Astrocyte (in vitro differentiated cells and primary cell): ENCODE data around the gene APMAP. TPM values are rescaled to one million over a fixed set of nuclear protein-coding genes. Genes with fewer than 3 reads are reported as not detected.

ENCODE experiments used
- DNase-seq: peaks from one replicate; pipeline ENCODE4 v3.0.0-alpha.2; 2010; ENCODE audit warnings: low read depth
- FAIRE-seq: peaks from 2 replicates; lab custom pipeline; 2011; peaks lifted over from hg19 to GRCh38; lab: Jason Lieb, UNC
- H2AFZ ChIP-seq: 2 replicates; pipeline ENCODE4 v1.6.0; 2012; ENCODE audit warnings: low read depth, low read length, inconsistent platforms
- H3K27ac ChIP-seq: 2 replicates; pipeline ENCODE4 v1.5.1; 2011; ENCODE audit warnings: low read depth, low read length, inconsistent platforms
- H3K27me3 ChIP-seq: 2 replicates; pipeline ENCODE4 v1.6.0; 2011; ENCODE audit warnings: low read length, inconsistent platforms; ENCODE audit not compliant: insufficient read depth
- H3K36me3 ChIP-seq: 2 replicates; pipeline ENCODE4 v1.5.1; 2011; ENCODE audit warnings: low read length, inconsistent platforms; ENCODE audit not compliant: insufficient read depth
- H3K4me1 ChIP-seq: 2 replicates; pipeline ENCODE4 v1.5.1; 2011; ENCODE audit warnings: low read length, inconsistent platforms; ENCODE audit not compliant: insufficient read depth
- H3K4me2 ChIP-seq: 2 replicates; pipeline ENCODE4 v1.6.0; 2012; ENCODE audit warnings: low read length, inconsistent platforms
- H3K4me3 ChIP-seq: 2 replicates; pipeline ENCODE4 v1.5.1; 2011; ENCODE audit warnings: low read depth, mild to moderate bottlenecking, low read length, inconsistent platforms; ENCODE audit not compliant: insufficient read depth
- H3K79me2 ChIP-seq: 2 replicates; pipeline ENCODE4 v1.6.0; 2012; ENCODE audit warnings: mild to moderate bottlenecking, low read length, inconsistent platforms; ENCODE audit not compliant: insufficient read depth
- H3K9ac ChIP-seq: 2 replicates; pipeline ENCODE4 v1.6.0; 2012; ENCODE audit warnings: mild to moderate bottlenecking, low read length, inconsistent platforms
- H3K9me3 ChIP-seq: 2 replicates; pipeline ENCODE4 v1.5.1; 2012; ENCODE audit warnings: low read depth, mild to moderate bottlenecking, low read length, inconsistent platforms; ENCODE audit not compliant: insufficient read depth
- H4K20me1 ChIP-seq: 2 replicates; pipeline ENCODE4 v1.6.0; 2012; ENCODE audit warnings: low read length, inconsistent platforms; ENCODE audit not compliant: insufficient read depth
- H3K27ac Mint-ChIP-seq: one replicate; pipeline ENCODE4 v1.8.0; 2021; ENCODE audit warnings: mild to moderate bottlenecking, mixed read lengths; ENCODE audit not compliant: unreplicated experiment
- H3K27me3 Mint-ChIP-seq: one replicate; pipeline ENCODE4 v1.8.0; 2021; ENCODE audit warnings: low read depth, mixed read lengths; ENCODE audit not compliant: unreplicated experiment
- H3K36me3 Mint-ChIP-seq: one replicate; pipeline ENCODE4 v1.8.0; 2021; ENCODE audit warnings: low read depth, mixed read lengths; ENCODE audit not compliant: unreplicated experiment
- H3K4me1 Mint-ChIP-seq: one replicate; pipeline ENCODE4 v1.8.0; 2021; ENCODE audit warnings: low read depth, mixed read lengths; ENCODE audit not compliant: unreplicated experiment
- H3K4me3 Mint-ChIP-seq: one replicate; pipeline ENCODE4 v1.8.0; 2021; ENCODE audit warnings: mild to moderate bottlenecking, moderate library complexity, mixed read lengths; ENCODE audit not compliant: unreplicated experiment
- H3K9me3 Mint-ChIP-seq: one replicate; pipeline ENCODE4 v1.8.0; 2021; ENCODE audit warnings: mild to moderate bottlenecking, mixed read lengths; ENCODE audit not compliant: unreplicated experiment
- EZH2 ChIP-seq: IDR thresholded peaks from 2 replicates; pipeline ENCODE4 v1.6.1; 2012; ENCODE audit warnings: mild to moderate bottlenecking, low read length, inconsistent platforms; ENCODE audit not compliant: insufficient read depth
- total RNA-seq: library from RNA; stranded (reverse); gene quantifications from 2 replicates; pipeline ENCODE4 v1.2.1, GENCODE V29; 2021
- TF ChIP-seq, protein P1 (sequence below): IDR thresholded peaks from 2 replicates; pipeline ENCODE4 v1.5.1; 2011; ENCODE audit warnings: low read depth, mild to moderate bottlenecking, inconsistent platforms, low read length, moderate library complexity; ENCODE audit not compliant: insufficient read depth

The APMAP gene
- total RNA-seq, 1 donor from 2014 or later, result 110 TPM

DNA sequence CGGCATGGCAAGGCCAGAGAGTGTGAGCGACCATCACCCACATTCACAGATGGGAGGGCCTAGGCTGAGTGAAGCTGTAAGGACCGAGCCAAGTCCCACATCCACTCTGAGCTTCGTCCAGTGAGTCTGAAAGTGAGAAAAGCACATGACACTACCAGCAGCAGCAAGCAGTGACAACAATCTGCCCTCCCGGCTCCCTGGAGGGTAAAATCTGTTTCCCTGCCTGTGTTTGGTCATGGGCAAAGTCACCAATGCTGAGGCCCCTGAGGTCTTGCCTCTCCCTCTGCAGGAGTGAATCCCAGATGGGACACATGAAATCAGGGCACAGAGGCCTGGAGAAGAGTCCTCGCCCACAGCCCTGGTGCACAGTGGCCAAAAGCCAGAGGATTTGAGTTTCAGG, 49.9 kb downstream of the APMAP start:
- peaks cover 26% of the 10 kb centered on the region for H3K9me3 Mint-ChIP-seq
- H3K4me1 Mint-ChIP-seq, result no peaks in the 10 kb centered on the region
- Histone ChIP-seq H3K27ac (no peak overlapping the region), H2AFZ (no peak overlapping the region), H3K36me3 (no peaks in the 10 kb centered on the region), H3K27me3 (no peaks in the 10 kb centered on the region), H3K79me2 (no peaks in the 10 kb centered on the region), H3K9ac (no peak overlapping the region), H3K4me2 (no peak overlapping the region), H3K4me1 (no peaks in the 10 kb centered on the region), H4K20me1 (no peaks in the 10 kb centered on the region), H3K9me3 (no peaks in the 10 kb centered on the region), H3K4me3 (no peak overlapping the region)
- H3K27me3 Mint-ChIP-seq, result peaks cover 18% of the 10 kb centered on the region
- no peak for DNase-seq
- peaks cover 2% of the 10 kb centered on the region for H3K36me3 Mint-ChIP-seq
- no peak overlapping the region for H3K4me3 Mint-ChIP-seq
- TF ChIP-seq EZH2, result no peak
- TF ChIP-seq, protein P1, sequence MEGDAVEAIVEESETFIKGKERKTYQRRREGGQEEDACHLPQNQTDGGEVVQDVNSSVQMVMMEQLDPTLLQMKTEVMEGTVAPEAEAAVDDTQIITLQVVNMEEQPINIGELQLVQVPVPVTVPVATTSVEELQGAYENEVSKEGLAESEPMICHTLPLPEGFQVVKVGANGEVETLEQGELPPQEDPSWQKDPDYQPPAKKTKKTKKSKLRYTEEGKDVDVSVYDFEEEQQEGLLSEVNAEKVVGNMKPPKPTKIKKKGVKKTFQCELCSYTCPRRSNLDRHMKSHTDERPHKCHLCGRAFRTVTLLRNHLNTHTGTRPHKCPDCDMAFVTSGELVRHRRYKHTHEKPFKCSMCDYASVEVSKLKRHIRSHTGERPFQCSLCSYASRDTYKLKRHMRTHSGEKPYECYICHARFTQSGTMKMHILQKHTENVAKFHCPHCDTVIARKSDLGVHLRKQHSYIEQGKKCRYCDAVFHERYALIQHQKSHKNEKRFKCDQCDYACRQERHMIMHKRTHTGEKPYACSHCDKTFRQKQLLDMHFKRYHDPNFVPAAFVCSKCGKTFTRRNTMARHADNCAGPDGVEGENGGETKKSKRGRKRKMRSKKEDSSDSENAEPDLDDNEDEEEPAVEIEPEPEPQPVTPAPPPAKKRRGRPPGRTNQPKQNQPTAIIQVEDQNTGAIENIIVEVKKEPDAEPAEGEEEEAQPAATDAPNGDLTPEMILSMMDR, result no peak
- FAIRE-seq, result no peak
- no peak overlapping the region for H3K27ac Mint-ChIP-seq

DNA sequence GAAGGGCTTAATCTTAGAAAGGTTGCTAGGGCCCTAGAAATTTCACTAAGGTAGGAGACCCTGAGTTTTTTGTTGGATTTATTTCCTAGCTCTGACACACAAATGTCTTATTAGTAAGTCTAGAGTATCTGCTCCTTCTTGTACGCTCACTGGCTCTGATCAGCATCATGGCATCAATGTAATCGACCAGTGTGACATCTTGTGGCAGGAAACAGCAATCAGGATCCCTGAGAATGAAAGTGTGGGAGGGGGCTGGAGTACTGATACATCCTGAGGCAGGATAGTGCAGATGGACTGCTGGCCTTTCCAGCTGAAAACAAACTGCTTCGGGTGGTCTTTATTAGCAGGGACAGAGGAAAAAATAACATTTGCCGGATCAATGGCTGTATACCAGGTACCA, 53.5 kb downstream of the APMAP start:
- Histone ChIP-seq H3K9ac (no peak overlapping the region), H3K4me2 (no peak overlapping the region), H3K36me3 (no peaks in the 10 kb centered on the region), H3K79me2 (no peaks in the 10 kb centered on the region), H3K9me3 (no peaks in the 10 kb centered on the region), H3K27me3 (no peaks in the 10 kb centered on the region), H3K27ac (no peak overlapping the region), H4K20me1 (no peaks in the 10 kb centered on the region), H2AFZ (no peak overlapping the region), H3K4me3 (no peak overlapping the region), H3K4me1 (no peaks in the 10 kb centered on the region)
- Mint-ChIP-seq H3K36me3 (peaks cover 1% of the 10 kb centered on the region), H3K27ac (no peak overlapping the region), H3K4me3 (no peak overlapping the region), H3K9me3 (peaks cover 19% of the 10 kb centered on the region), H3K4me1 (no peaks in the 10 kb centered on the region), H3K27me3 (no peaks in the 10 kb centered on the region)
- TF ChIP-seq EZH2, result no peak
- TF ChIP-seq, protein P1, result no peak
- FAIRE-seq (no peak), DNase-seq (no peak)

DNA sequence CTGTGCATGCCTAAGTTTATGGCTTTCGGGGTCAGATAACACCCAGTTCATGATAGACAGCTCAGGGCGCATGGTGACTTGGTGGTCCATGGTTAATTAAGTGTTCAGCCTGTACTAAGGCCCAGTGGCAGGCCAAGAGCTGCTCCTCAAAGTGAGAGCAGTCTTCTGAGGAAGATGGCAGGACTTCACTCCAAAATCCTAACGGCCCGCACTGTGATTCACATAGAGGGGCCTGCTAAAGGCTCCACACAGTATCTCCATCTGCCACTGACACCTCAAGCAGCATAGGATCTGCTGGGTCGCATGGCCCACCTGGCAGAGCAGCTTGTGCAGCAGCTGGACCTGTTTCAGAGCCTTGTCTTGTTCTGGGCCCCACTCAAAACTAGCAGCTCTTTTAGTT, 54.1 kb downstream of the APMAP start:
- DNase-seq, result no peak

More for the DNA sequence above, 54.1 kb downstream of the APMAP start:
- H3K27ac ChIP-seq, result no peak overlapping the region
- no peaks in the 10 kb centered on the region for H3K27me3 Mint-ChIP-seq
- H3K36me3 ChIP-seq, result no peaks in the 10 kb centered on the region
- H2AFZ ChIP-seq, result no peak overlapping the region
- no peak overlapping the region for H3K9ac ChIP-seq
- H3K79me2 ChIP-seq, result no peaks in the 10 kb centered on the region
- no peak overlapping the region for H3K4me3 Mint-ChIP-seq
- H3K36me3 Mint-ChIP-seq, result peaks cover 1% of the 10 kb centered on the region
- H3K4me1 Mint-ChIP-seq, result no peaks in the 10 kb centered on the region
- H3K9me3 ChIP-seq, result no peaks in the 10 kb centered on the region
- H3K4me3 ChIP-seq, result no peak overlapping the region
- FAIRE-seq, result no peak
- H3K9me3 Mint-ChIP-seq, result peaks cover 17% of the 10 kb centered on the region
- H3K27me3 ChIP-seq, result no peaks in the 10 kb centered on the region
- H3K27ac Mint-ChIP-seq, result no peak overlapping the region
- no peak overlapping the region for H3K4me2 ChIP-seq
- H4K20me1 ChIP-seq, result no peaks in the 10 kb centered on the region
- no peaks in the 10 kb centered on the region for H3K4me1 ChIP-seq
- no peak for TF ChIP-seq EZH2
- TF ChIP-seq, protein P1, result no peak
